Kidney capillary endothelial cell (primary cell): ENCODE results near the gene ZNF337.
"Not testable (repeated sequence)": the region's sequence is repeated elsewhere in the genome, so short reads cannot be mapped to it uniquely, and the experiment has no call there.

Experiments used
- DNase-seq: peaks from one replicate; pipeline ENCODE4 v3.0.0-alpha.2; 2018; ENCODE audit warnings: low spot score

ZNF337 gene

DNA sequence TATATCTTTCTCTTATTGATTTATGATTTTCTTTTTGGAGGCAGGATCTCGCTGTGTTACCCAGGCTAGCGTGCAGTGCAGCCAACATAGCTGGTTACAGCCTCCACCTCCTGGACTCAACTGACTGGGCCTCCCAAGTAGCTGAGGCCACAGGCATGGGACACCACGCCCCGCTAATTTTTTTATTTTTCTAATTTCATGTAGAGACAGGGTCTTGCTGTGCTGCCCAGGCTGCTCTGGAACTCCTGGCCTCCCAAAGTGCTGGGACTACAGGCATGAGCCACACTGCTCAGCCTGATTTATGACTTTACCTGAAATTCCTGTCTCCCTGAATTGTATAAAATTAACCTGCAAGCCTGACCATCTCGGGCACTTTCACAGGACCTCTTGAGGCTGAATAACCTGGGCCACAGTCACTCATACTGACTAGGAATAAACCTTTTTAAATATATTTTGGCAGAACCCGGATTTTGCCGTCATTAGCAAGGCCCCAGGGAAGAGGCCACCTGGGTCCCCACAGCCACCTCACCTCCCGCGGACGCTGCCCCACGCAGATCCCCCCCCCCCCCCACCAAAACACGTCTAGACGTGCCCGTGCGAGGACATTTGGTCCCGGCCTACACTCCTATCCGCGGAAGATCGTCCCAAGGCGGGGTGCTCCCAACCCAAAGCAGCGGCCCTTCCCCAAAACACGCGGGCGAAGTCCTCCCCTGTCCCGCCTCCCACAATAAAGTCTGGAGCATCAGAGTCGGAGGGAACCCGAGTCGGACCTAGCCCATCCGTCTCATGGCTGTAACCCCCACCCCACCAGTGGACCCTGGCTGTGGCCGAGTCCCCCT is 902 bp downstream of the ZNF337 start:
- no peak for DNase-seq

DNA sequence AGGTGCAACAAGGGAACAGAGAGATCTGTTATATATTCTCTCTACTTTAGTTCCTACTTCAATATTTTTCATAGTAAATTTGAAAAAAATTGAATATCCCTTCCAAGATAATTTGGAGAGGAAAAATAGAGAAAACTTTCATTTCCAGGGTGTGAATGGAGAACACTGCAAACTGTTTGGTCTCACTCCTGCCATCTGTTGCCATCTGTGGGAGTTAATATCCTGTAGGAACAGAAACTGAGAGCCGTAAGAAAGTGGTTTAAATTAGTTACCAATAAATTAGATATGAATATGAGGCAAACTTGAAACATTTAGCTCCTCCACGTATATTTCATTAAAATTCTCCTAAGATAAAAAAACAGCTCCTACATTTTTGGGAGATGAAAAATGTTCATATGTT is 4.2 kb downstream of the ZNF337 start:
- no peak for DNase-seq

DNA sequence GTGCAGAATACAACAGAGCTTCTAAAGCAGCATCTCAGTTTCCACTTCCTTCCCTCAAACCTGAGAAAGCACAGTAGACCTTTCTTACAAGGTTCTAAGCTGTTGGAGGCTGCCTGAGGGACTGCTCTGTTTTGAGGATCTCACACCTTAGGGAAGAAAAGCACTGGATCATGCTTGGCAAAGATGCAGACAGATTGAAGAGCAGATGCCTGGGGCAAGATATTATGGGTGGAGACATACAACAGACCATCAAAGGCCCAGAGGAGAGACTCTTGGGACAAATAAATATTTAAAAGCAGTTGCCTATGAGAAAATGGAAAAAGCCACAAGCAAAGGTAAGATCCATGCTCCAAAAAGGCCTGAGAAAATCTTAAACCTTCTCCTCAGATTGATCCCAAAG is 6.2 kb downstream of the ZNF337 start:
- DNase-seq = no peak

DNA sequence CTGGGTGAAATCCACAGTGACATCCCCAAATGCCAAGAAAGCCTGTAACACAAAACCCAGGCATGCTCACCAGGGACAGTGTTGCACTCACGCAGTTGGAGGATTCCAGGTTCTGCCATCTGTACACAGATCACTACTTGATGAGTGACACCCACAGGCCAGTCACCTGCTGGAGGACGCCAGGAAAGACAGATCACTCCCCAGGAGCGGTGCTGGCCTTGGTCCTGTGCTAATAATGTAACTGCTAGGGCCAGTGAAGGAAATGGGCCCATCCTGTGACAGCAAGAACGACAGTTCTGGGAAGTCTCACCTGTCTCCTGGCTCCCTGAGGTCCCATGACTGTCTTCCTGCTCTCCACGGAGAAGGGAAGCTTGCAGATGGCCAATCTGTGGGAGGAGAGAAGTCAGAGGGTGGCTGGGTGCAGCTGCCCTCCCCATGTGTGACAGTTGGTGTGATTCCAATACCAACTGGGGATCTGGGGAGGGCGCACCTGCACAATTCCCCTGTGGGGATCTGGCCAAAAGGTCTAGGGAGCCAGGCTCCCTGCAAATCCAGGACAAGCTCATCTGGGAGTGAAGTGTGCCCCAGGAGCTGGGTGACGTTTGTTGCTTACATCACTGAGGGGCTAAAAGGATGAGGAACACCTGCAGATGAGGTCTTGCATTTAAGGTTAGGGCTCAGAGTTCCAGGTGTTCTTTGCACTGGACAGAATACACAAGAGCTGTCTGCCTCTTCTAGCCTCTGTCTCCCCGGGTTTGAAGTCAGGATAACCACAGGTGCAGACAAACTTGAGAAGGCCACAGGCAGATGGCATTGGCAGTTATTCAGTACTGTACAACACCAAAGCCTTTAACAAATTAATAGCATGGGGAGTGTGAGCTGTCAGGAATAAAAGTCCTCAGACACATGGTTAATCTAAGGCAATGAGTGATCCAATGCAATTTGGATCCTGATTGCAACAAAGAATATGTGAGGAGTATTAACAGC is 10.3 kb downstream of the ZNF337 start:
- DNase-seq = no peak

DNA sequence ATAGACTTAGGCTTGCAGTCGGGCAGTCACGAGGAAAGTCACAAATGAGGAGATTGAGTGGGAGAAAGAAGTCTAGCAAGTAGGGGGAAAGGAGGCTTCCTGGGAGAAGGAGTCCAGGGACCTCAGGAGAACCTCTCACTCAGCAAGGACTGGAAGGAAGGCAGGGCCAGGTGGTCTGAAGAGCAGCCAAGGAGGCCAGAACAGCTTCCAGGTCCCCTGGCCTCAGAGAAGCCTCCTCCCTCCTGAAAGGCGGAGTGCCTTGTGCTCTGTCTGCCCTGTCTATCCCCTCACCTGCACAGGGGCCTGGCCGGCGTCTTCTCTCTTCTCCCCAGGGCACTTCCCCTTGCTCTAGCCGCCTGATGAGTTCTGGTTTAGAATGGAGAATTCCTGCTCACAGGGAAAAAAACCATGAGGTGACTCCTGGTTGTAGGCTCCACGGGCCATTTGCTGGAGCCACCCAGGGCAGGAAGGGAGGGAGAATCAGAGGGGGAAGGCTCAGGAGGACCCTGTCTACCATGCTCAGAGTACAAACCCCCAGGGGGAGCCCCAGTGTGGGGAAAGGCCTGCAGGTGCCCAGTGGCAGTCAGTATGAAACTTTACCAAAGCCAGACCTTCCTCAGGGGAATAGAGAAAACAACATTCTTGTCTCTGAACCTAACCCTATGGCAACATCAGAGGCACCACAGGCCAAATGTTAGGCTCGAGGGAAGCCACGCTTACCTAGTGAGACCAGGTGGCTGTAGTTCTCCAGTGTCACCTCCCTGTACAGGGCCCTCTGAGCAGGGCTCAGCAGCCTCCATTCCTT is 11.2 kb downstream of the ZNF337 start:
- DNase-seq = no peak

DNA sequence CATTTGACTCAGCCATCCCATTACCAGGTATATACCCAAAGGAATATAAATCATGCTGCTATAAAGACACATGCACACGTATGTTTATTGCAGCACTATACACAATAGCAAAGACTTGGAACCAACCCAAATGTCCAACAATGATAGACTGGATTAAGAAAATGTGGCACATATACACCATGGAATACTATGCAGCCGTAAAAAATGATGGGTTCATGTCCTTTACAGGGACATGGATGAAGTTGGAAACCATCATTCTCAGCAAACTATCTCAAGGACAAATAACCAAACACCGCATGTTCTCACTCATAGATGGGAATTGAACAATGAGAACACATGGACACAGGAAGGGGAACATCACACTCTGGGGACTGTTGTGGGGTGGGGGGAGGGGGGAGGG is 12.8 kb downstream of the ZNF337 start:
- not testable (repeated sequence) for DNase-seq

DNA sequence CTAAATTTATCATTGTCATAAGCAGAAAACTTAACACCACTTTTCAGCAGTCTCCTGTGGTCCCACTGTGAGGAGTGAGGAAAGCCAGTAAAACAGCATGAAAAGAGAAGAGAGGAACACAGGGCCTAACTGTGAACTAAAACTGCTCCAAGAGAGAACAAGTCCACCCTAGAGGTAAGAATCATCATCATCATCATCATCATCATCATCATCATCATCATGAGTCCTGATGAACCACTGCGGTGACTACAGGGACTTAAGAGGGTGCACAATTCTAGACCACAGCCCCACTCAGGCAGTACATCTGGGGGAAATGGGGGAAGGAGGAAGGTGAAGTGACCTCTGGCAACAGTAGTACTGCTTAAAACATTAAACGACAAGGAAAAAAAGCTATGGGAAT is 13.6 kb downstream of the ZNF337 start:
- DNase-seq = no peak

- DNase-seq = no peak
These were observed 20.4 kb downstream of the ZNF337 start for GRCh38 chr20:25676164-25676809.

DNA sequence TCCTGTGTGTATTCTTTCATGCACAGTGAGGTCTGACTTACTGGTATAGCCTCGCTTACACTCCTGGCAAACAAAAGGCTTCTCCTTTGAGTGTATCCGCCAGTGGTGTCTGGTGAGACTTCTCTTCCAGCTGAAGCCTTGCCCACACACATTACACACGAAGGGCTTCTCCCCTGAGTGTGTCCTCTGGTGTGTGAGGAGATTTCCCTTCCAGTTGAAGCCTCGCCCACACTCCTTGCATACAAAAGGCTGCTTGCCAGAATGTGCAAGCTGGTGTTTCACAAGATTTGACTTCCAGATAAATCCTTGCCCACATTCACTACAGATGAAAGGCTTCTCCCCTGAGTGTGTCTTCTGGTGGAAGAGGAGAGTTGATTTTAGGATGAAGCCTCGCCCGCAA is 21.5 kb downstream of the ZNF337 start:
- no peak for DNase-seq

DNA sequence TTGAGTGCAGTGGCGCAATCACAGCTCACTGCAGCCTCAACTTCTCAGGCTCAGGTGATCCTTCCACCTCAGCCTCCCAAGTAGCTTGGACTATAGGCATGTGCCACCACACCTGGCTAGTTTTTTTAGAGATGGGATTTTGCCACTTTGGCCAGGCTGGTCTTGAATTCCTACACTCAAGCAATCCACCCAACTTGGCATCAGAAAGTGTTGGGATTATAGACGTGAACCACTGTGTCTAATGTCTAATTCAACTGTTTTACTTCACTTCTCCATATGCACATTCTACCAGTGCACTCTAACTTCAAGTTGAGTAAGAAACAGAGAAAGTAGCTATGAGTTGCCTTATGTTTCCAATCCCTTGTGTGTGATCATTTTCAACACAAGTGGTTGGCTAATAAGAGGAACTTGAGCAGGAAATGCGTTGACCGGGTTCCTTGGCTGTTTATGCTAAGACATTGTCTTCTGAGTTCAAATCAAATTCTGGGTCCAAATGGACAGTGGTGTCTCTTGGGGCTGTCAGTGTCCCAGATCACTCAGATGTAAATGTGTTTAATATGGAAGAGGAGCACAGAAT is 23.9 kb downstream of the ZNF337 start:
- no peak for DNase-seq

- no peak for DNase-seq
These were observed 26.7 kb downstream of the ZNF337 start for GRCh38 chr20:25669826-25670422.

DNA sequence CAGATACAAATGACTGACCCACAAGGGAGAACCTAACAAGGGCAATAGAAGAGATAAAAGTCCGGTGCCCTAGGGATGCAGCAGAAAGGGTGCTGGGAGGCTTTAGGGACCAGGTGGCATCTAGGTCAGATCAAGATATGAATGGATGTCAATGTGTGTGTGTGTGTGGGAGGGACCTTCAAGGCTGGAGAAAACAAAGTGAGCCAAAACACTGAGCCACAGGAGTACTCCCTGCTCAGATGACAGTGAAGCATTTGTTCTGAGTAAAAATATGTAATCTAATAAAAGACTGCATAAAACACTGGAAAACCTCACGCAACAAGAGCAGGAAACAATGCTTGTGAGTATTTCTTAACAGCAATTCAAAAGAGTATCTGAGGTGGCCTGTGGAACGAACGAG is 28.2 kb downstream of the ZNF337 start:
- DNase-seq = no peak

GRCh38 chr20:25659999-25660398 is 36.7 kb downstream of the ZNF337 start:
- DNase-seq = no peak

DNA sequence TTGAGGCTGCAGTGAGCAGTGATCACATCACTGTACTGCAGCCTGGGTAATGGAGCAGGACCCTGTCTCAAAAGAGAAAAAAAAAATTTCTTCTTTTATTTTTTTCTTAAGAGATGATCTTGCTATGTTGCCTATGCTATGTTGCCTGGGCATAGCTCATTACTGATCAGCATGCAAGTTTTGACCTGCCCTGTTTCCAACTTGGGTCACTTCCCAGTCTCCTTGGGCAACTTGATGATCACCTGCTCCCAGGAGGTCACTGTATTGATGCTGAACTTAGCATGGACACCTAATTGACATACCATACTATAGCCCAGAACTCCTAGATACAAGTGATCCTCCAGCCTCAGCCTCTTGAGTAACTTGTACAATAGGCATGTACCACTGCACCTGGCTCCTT is 42.2 kb downstream of the ZNF337 start:
- DNase-seq = no peak

DNA sequence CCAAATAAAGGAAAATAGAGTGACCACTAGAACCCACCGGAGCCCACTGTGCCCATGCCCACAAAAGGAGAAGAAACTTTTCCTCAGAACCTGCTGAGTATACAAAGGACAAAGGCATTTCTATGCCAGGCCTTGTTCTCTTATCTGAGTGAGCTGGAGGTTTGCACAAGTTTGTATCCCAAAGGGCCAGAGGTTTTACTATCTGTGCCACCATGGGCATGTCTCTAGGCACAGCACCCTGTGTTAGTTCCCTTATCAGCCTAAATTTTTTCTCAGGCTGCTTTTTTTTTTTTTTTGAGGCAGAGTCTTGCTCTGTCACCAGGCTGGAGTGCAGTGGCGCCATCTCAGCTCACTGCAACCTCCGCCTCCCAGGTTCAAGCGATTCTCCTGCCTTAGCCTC is 43.8 kb downstream of the ZNF337 start:
- not testable (repeated sequence) for DNase-seq

- no peak for DNase-seq
These were observed 51.8 kb downstream of the ZNF337 start for GRCh38 chr20:25644814-25645213.

DNA sequence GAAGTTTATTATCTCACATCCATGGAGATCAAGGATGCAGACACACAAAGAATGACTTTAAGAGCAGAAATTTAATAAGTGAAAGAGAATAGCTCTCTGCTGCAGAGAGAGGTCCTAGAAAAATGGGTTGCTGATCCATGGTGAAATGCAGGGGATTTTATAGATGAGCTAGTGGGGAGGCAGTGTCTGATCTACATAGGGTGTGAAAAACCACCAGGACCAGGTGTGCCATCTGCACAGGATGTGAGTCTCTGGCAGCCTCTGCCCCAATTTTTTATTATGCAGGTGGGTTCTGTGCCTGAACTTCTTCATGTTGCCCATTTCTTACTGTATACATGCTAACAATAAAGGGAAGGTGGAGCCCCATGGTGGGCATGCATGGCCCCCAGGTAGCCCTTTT is 52.9 kb downstream of the ZNF337 start:
- DNase-seq = no peak

GRCh38 chr20:25637247-25637646 is 59.4 kb downstream of the ZNF337 start:
- no peak for DNase-seq

DNA sequence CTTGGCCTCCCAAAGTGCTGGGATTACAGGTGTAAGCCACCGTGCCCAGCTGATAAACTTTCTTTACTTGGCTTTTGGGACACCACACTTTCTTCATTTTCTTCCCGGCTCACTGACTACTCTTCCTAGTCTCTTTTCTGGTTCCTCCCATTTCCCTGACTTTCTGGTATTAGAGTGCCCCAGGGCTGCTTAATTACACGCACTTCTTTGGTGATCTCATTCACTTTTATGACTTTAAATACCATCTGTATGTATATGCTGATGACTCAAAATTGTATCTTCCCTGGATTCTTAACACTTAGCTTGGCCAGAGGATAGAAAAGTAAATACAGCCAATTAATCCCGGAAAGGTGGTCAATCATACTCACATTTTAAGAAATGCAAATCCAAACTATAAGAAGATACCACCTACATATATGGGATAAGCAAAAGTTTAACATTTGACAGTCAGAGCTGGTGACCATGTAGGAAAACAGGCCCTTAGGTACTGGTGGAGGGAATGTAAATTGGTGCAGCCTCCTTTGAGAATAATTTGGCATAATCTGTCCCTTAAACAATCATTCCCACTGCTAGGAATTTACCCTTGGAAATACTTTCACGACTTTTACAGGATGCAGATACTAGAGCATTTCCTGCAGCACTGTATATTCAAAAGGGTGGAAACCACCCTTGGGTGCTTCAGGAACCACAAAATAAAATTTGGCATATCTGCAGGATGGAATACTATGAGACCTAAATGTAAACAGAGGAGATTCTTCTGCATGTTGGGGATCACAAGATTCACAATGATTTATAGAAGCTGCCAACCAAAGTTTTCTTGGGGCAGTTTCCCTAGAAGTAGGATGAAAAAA is 63.5 kb downstream of the ZNF337 start:
- no peak for DNase-seq

DNA sequence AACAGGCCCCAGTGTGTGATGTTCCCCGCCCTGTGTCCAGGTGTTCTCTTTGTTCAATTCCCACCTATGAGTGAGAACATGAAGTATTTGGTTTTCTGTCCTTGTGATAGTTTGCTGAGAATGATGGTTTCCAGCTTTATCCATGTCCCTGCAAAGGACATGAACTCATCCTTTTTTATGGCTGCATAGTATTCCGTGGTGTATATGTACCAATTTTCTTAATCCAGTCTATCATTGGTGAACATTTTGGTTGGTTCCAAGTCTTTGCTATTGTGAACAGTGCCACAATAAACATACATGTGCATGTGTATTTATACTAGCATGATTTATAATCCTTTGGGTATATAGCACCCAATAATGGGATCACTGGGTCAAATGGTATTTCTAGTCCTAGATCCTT is 66.0 kb downstream of the ZNF337 start:
- DNase-seq = not testable (repeated sequence)
